ENCODE data around the gene PACS2.
"Not testable (repeated sequence)": the region's sequence is repeated elsewhere in the genome, so short reads cannot be mapped to it uniquely, and the experiment has no call there.

The PACS2 gene

DNA sequence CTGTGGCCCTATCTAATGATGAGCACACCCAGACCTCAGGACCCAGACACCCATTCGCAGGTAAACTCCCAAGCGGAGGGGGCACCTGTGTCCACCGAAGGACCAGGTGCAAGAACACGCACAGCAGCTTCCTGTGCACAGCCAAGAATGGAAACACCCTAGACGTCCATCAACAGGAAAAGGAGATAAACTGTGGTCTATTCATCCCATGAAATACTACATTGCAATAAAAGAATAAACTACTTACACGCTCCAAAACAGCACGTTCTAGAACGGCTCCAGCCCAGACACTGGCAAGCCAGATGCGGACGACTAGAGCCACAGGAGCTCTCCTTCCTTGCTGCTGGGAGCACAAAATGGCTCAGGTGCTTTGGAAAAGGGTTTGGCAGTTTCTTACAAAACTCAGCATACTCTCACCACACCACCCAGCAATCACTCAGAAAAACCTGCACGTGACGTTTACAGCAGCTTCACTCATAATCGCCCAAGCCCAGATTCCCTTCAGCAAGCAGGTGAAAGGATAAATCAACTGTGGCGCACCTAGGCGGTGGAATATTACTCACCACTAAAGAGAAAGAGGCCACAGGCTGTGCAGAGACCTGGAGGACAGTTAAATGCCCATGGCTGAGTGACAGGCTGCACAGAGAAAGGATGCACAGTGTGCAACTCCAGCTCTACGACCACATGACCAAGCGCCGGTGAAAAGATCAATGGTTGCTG is 34.7 kb upstream of the PACS2 start:
- Histone ChIP-seq H3K9me3 (ENCODE audit: insufficient read depth, low read depth, low read length) (no peaks in the 10 kb centered on the region), H3K27ac (ENCODE audit: low read depth, low read length) (no peak overlapping the region), H3K4me3 (ENCODE audit: low read length) (no peak overlapping the region), H3K36me3 (ENCODE audit: insufficient read depth, low read length) (no peaks in the 10 kb centered on the region), H3K9ac (ENCODE audit: low read depth, low read length) (no peak overlapping the region), H3K27me3 (ENCODE audit: insufficient read depth, low read length) (no peaks in the 10 kb centered on the region), H3K4me1 (ENCODE audit: insufficient read depth, low read length) (no peaks in the 10 kb centered on the region)
- WGBS: 96% methylated on average over 18 of the region's 18 CpGs

DNA sequence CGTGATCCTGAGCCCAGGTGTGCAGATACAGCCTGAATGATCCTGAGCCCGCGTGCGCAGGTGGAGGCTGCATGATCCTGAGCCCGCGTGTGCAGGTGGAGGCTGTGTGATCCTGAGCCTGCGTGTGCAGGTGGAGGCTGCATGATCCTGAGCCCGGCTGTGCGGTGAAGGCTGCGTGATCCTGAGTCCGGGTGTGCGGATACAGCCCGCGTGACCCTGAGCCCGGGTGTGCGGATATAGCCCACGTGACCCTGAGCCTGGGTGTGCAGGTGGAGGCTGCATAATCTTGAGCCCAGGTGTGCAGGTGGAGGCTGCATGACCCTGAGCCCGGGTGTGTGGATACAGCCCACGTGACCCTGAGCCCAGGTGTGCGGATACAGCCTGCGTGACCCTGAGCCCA is 34.0 kb upstream of the PACS2 start:
- H3K27me3 ChIP-seq (ENCODE audit: insufficient read depth, low read length): no peaks in the 10 kb centered on the region
- H3K4me1 ChIP-seq (ENCODE audit: insufficient read depth, low read length): no peaks in the 10 kb centered on the region
- 97% methylated on average over 21 of the region's 21 CpGs for WGBS
- H3K36me3 ChIP-seq (ENCODE audit: insufficient read depth, low read length): no peaks in the 10 kb centered on the region
- H3K9me3 ChIP-seq (ENCODE audit: insufficient read depth, low read depth, low read length): no peaks in the 10 kb centered on the region
- no peak overlapping the region for H3K4me3 ChIP-seq (ENCODE audit: low read length)
- H3K27ac ChIP-seq (ENCODE audit: low read depth, low read length): no peak overlapping the region
- H3K9ac ChIP-seq (ENCODE audit: low read depth, low read length): no peak overlapping the region

DNA sequence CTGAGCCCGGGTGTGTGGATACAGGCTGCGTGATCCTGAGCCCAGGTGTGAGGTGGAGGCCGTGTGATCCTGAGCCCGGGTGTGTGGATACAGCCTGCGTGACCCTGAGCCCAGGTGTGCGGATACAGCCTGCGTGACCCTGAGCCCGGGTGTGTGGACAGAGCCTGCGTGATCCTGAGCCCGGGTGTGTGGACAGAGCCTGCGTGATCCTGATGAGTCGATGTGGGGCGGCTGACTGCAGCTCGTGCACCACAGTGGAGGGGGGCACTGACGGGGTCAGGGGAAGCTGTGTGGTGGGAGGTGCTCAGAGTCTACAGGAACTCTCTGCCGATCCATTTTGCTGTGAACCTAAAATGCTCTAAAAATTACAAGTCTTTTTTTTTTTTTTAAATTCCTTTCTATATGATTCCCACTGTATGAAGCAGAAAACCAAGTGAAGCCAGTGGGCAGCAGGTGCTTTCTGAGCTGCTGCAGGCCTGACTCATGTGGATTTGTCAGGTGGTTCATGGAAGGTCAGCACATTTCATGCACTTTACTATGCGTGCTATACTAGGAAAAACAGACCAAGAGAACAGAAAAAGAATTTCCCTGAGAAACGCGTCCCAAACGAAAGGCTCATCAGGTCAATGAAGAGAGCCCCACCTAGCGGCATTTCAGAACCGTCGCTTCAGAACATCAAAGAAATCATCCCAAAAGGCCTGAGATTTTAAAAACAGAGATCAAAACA is 33.0 kb upstream of the PACS2 start:
- no peak overlapping the region for H3K9ac ChIP-seq (ENCODE audit: low read depth, low read length)
- H3K4me1 ChIP-seq (ENCODE audit: insufficient read depth, low read length): no peaks in the 10 kb centered on the region
- 73% methylated on average over 23 of the region's 23 CpGs for WGBS
- H3K4me3 ChIP-seq (ENCODE audit: low read length): no peak overlapping the region
- no peaks in the 10 kb centered on the region for H3K27me3 ChIP-seq (ENCODE audit: insufficient read depth, low read length)
- no peaks in the 10 kb centered on the region for H3K9me3 ChIP-seq (ENCODE audit: insufficient read depth, low read depth, low read length)
- no peaks in the 10 kb centered on the region for H3K36me3 ChIP-seq (ENCODE audit: insufficient read depth, low read length)
- H3K27ac ChIP-seq (ENCODE audit: low read depth, low read length): no peak overlapping the region

DNA sequence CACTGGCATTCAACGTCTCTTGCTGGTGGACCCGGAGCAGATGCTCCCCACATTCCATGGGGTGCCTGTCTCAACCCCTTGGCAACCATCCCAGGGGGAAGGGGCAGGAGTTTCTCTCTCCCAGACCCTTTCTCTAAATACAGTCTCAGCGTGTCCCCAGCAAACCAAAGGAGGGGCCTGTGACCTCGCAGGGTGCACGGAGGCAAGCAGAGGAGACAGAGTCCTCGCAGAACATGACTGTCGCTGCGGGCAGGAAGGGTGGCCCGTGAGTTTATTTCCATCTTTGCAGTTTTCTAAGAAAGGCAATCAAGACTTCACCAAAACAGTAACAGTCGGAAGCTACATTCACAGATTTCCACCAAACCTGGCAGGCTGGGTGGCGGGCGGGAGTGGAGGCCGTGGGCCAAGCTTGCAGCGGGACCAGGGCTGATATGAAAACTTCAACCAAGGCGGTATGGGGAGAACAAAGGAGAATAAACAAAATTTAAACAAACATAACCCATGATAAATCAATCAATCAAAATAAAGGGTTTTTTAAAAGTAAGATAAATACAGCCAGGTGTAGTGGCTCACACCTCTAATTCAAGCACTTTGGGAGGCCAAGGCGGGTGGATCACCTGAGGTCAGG is 32.3 kb upstream of the PACS2 start:
- Histone ChIP-seq H3K9ac (ENCODE audit: low read depth, low read length) (no peak overlapping the region), H3K9me3 (ENCODE audit: insufficient read depth, low read depth, low read length) (no peaks in the 10 kb centered on the region), H3K27ac (ENCODE audit: low read depth, low read length) (no peak overlapping the region), H3K36me3 (ENCODE audit: insufficient read depth, low read length) (no peaks in the 10 kb centered on the region), H3K4me3 (ENCODE audit: low read length) (no peak overlapping the region), H3K27me3 (ENCODE audit: insufficient read depth, low read length) (no peaks in the 10 kb centered on the region), H3K4me1 (ENCODE audit: insufficient read depth, low read length) (no peaks in the 10 kb centered on the region)
- 72% methylated on average over 14 of the region's 16 CpGs for WGBS

DNA sequence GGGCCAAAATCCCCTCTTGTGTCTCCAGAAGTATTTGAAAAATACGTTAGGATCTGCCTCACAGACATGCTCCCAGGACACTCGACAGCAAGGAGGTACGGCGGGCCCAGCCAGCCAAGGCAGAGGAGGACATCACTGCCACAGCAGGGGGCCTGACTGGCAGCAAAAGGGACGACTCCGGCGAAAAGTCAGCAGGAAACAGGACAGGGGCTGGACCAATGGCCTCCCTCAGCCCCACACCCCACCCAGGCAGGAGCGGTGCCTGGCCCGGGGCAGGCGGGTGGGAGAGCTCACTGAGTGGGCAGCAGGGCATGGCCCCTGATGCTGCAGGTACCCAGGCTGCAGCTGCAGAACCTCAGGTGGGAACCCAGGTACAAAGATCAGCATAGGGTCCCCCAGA is 31.5 kb upstream of the PACS2 start:
- no peaks in the 10 kb centered on the region for H3K36me3 ChIP-seq (ENCODE audit: insufficient read depth, low read length)
- 42% methylated on average over 10 of the region's 10 CpGs for WGBS
- no peak overlapping the region for H3K9ac ChIP-seq (ENCODE audit: low read depth, low read length)
- no peaks in the 10 kb centered on the region for H3K4me1 ChIP-seq (ENCODE audit: insufficient read depth, low read length)
- no peak overlapping the region for H3K4me3 ChIP-seq (ENCODE audit: low read length)
- H3K27me3 ChIP-seq (ENCODE audit: insufficient read depth, low read length): no peaks in the 10 kb centered on the region
- no peak overlapping the region for H3K27ac ChIP-seq (ENCODE audit: low read depth, low read length)
- no peaks in the 10 kb centered on the region for H3K9me3 ChIP-seq (ENCODE audit: insufficient read depth, low read depth, low read length)

DNA sequence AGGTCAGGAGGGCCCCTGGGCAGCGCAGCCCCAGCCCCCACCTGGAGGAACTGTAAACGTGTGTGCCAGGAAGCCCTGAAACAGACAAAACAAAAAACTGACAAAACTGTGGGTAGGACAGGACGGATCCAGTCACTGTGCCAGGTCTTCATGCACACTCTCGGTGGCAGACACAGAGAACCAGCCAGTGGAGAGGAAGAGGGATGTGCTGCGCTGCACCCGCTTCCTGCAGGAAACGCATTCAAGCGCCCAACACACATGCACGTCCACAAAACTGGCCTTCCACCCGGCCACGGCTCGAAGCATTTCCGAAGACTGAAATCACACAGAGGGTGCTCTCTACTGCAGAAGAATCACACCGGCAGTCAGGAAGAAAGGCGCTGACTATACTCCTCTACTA is 30.6 kb upstream of the PACS2 start:
- Histone ChIP-seq H3K9me3 (ENCODE audit: insufficient read depth, low read depth, low read length) (no peaks in the 10 kb centered on the region), H3K9ac (ENCODE audit: low read depth, low read length) (no peak overlapping the region), H3K4me3 (ENCODE audit: low read length) (no peak overlapping the region), H3K36me3 (ENCODE audit: insufficient read depth, low read length) (no peaks in the 10 kb centered on the region), H3K4me1 (ENCODE audit: insufficient read depth, low read length) (no peaks in the 10 kb centered on the region), H3K27ac (ENCODE audit: low read depth, low read length) (no peak overlapping the region), H3K27me3 (ENCODE audit: insufficient read depth, low read length) (no peaks in the 10 kb centered on the region)
- WGBS: 91% methylated on average over 15 of the region's 15 CpGs

DNA sequence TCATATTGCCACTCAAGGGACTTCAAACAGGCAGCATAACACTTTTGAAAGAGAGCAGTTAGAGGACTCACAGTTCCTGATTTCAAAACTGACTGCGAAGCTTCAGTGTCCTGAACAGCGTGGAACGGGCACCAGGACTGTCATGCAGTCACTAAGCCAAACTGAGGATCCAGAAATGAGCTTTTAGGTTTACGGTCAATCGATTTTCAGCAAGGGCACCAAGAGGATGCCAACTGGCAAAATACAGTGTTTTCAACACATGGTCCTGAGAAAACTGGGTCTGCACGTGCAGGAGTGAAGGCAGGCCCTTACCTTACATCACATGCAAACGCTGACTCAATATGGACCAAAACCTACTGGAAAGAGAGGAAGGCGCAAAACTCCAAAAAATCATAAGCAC is 29.4 kb upstream of the PACS2 start:
- Histone ChIP-seq H3K9me3 (ENCODE audit: insufficient read depth, low read depth, low read length) (no peaks in the 10 kb centered on the region), H3K9ac (ENCODE audit: low read depth, low read length) (no peak overlapping the region), H3K4me3 (ENCODE audit: low read length) (no peak overlapping the region), H3K27ac (ENCODE audit: low read depth, low read length) (no peak overlapping the region), H3K27me3 (ENCODE audit: insufficient read depth, low read length) (no peaks in the 10 kb centered on the region), H3K4me1 (ENCODE audit: insufficient read depth, low read length) (no peaks in the 10 kb centered on the region), H3K36me3 (ENCODE audit: insufficient read depth, low read length) (no peaks in the 10 kb centered on the region)
- 97% methylated on average over 7 of the region's 8 CpGs for WGBS

DNA sequence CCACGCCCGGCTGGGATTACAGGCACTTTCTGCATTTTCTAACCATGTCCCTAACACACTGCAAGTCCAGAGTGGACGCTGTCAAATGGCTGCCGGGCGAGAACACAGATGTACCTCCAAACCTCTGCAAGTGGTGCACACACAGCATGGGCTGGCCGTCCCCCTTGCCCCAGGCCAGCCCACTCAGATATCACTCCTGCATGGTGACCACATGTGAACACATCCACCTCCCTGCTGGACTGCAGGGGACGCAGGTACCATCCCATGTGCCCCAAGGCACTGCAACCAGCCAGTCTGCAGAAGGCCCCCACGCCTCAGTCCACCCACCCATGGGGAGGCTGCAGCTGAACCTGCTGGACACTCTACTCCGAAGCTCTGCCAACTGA is 27.8 kb upstream of the PACS2 start:
- 94% methylated on average over 9 of the region's 9 CpGs for WGBS
- H3K4me1 ChIP-seq (ENCODE audit: insufficient read depth, low read length): no peaks in the 10 kb centered on the region
- no peaks in the 10 kb centered on the region for H3K36me3 ChIP-seq (ENCODE audit: insufficient read depth, low read length)
- H3K9me3 ChIP-seq (ENCODE audit: insufficient read depth, low read depth, low read length): no peaks in the 10 kb centered on the region
- no peak overlapping the region for H3K9ac ChIP-seq (ENCODE audit: low read depth, low read length)
- H3K27me3 ChIP-seq (ENCODE audit: insufficient read depth, low read length): no peaks in the 10 kb centered on the region
- H3K4me3 ChIP-seq (ENCODE audit: low read length): no peak overlapping the region
- H3K27ac ChIP-seq (ENCODE audit: low read depth, low read length): no peak overlapping the region

DNA sequence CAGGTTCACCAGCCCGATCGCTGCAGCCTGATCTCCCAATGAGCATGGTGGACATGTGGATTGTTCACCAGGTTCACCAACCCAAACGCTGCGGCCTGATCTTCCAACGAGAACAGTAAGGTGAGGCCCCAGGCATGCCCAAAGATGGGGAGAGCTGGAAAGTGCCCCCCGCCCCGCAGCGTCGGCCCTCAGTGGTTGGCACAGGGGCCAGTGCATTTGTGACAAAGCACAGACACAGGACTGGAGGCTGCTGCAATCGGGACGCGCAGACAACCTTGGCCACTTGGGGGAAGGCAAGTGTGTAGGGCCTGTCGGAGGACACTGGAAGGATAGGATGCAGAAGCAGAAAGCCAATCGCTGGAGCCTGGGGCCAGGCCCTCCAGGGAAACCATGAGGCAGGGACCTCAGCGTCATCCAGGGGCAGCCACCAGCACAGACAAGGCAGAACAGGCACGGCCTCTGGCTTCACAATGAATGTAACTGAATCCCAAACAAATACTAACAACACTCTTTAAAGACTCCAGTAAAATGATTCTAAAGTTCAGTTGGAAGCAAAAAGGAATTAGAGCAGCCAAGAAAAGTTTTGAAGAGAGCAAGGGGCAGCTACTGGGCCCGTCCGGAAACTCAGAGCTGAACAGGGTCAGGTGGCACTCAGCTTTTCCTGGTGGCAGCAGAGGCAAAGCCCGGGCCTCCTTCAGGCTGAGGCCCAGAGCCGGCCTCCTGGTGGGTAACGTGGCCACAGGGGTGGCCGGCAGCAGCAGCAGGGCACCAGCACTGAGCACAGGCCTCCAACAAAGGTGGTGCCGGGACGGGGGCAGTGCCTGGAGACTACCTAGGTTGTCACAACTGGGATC is 27.1 kb upstream of the PACS2 start:
- 88% methylated on average over 24 of the region's 24 CpGs for WGBS
- H3K9me3 ChIP-seq (ENCODE audit: insufficient read depth, low read depth, low read length): no peaks in the 10 kb centered on the region
- H3K4me3 ChIP-seq (ENCODE audit: low read length): no peak overlapping the region

DNA sequence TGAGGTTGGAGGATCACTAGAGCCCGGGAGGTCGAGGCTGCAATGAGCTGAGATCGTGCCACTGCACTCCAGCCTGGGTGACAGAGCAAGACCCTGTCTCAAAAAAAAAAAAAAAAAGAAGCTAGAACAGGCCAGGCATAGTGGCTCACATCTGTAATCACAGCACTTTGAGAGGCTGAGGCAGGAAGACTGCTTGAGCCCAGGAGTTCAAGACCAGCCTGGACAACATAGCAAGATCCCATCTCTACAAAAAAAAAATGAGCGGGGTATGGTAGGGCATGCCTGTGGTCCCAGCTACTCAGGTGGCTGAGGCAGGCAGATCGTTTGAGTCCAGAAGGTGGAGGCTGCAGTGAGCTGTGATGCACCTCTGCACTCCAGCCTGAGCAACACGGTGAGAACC is 25.6 kb upstream of the PACS2 start:
- H3K9ac ChIP-seq (ENCODE audit: low read depth, low read length); H3K4me1 ChIP-seq (ENCODE audit: insufficient read depth, low read length); H3K4me3 ChIP-seq (ENCODE audit: low read length); H3K27me3 ChIP-seq (ENCODE audit: insufficient read depth, low read length); H3K9me3 ChIP-seq (ENCODE audit: insufficient read depth, low read depth, low read length); H3K36me3 ChIP-seq (ENCODE audit: insufficient read depth, low read length); H3K27ac ChIP-seq (ENCODE audit: low read depth, low read length): not testable (repeated sequence)
- WGBS: 93% methylated on average over 6 of the region's 6 CpGs

More for the DNA sequence above, 27.1 kb upstream of the PACS2 start:
- Histone ChIP-seq H3K9ac (ENCODE audit: low read depth, low read length) (no peak overlapping the region), H3K27ac (ENCODE audit: low read depth, low read length) (no peak overlapping the region), H3K27me3 (ENCODE audit: insufficient read depth, low read length) (no peaks in the 10 kb centered on the region), H3K4me1 (ENCODE audit: insufficient read depth, low read length) (no peaks in the 10 kb centered on the region), H3K36me3 (ENCODE audit: insufficient read depth, low read length) (no peaks in the 10 kb centered on the region)
